ENCODE measurements around the gene DMRT1.

DMRT1 gene

DNA sequence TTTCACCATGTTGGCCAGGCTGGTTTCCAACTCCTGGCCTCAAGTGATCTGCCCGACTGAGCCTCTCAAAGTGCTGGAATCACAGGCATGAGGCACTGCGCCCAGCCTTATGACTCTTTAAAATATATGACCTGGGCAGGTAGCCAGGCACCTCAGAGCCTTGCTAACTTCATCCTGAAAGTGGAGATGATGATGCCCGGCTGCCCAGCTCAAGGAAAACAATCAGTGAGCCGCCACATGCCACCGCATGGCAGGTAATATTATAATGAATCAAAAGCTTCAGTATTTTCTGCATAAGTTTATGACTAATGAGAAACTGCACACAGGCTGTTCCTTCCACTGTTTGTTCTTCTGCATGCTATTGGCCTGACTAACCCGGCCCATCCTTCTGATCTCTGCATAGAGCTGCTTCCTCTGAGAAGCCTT is 30.4 kb upstream of the DMRT1 start:
- Histone ChIP-seq H3K4me3 (ENCODE audit: low read length in 2 of 2) (no peak overlapping the region), H3K9ac (ENCODE audit: low read depth in 1 of 2, low read length in 2 of 2) (no peak overlapping the region), H3K4me1 (ENCODE audit: control insufficient read depth in 2 of 2, insufficient read depth in 2 of 2, low read length in 2 of 2) (no peaks in the 10 kb centered on the region), H3K27me3 (ENCODE audit: control insufficient read depth in 2 of 2, insufficient read depth in 2 of 2, low read length in 2 of 2) (no peaks in the 10 kb centered on the region), H3K36me3 (ENCODE audit: control insufficient read depth in 2 of 2, insufficient read depth in 2 of 2, low read length in 2 of 2) (no peaks in the 10 kb centered on the region), H3K9me3 (ENCODE audit: control insufficient read depth in 2 of 2, low read length in 2 of 2) (no peaks in the 10 kb centered on the region), H3K27ac (ENCODE audit: low read depth in 2 of 2, low read length in 2 of 2) (no peak overlapping the region)

DNA sequence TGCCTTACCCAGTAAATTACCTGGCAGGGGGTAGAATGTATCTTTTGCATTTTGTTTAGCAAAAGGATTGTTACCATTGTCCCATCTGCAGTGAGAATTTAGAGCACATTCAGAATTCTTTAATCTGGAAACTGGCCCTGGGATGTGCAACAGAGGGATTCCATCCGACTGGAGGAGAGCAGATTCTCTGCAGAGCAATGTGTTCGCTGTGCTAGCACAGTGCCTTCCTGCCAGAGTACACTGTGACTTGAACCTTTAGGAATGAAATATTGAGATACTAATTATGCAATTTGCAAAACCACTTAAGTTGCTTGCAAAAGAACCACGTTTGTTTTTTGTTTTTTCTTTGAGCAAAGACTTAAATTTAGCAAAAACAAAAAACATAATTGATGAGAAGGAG is 22.5 kb upstream of the DMRT1 start:
- H3K36me3 ChIP-seq (ENCODE audit: control insufficient read depth in 2 of 2, insufficient read depth in 2 of 2, low read length in 2 of 2): no peaks in the 10 kb centered on the region
- no peaks in the 10 kb centered on the region for H3K27me3 ChIP-seq (ENCODE audit: control insufficient read depth in 2 of 2, insufficient read depth in 2 of 2, low read length in 2 of 2)
- H3K9ac ChIP-seq (ENCODE audit: low read depth in 1 of 2, low read length in 2 of 2): no peak overlapping the region
- H3K4me1 ChIP-seq (ENCODE audit: control insufficient read depth in 2 of 2, insufficient read depth in 2 of 2, low read length in 2 of 2): no peaks in the 10 kb centered on the region
- H3K4me3 ChIP-seq (ENCODE audit: low read length in 2 of 2): no peak overlapping the region
- no peak overlapping the region for H3K27ac ChIP-seq (ENCODE audit: low read depth in 2 of 2, low read length in 2 of 2)
- no peaks in the 10 kb centered on the region for H3K9me3 ChIP-seq (ENCODE audit: control insufficient read depth in 2 of 2, low read length in 2 of 2)

- H3K9ac ChIP-seq (ENCODE audit: low read depth in 1 of 2, low read length in 2 of 2): no peak overlapping the region
- H3K4me1 ChIP-seq (ENCODE audit: control insufficient read depth in 2 of 2, insufficient read depth in 2 of 2, low read length in 2 of 2): no peaks in the 10 kb centered on the region
- H3K4me3 ChIP-seq (ENCODE audit: low read length in 2 of 2): no peak overlapping the region
- H3K27me3 ChIP-seq (ENCODE audit: control insufficient read depth in 2 of 2, insufficient read depth in 2 of 2, low read length in 2 of 2): no peaks in the 10 kb centered on the region
- H3K27ac ChIP-seq (ENCODE audit: low read depth in 2 of 2, low read length in 2 of 2): no peak overlapping the region
- H3K9me3 ChIP-seq (ENCODE audit: control insufficient read depth in 2 of 2, low read length in 2 of 2): no peaks in the 10 kb centered on the region
- H3K36me3 ChIP-seq (ENCODE audit: control insufficient read depth in 2 of 2, insufficient read depth in 2 of 2, low read length in 2 of 2): no peaks in the 10 kb centered on the region
Observed at GRCh38 chr9:826500-827280, 14.8 kb upstream of the DMRT1 start.

DNA sequence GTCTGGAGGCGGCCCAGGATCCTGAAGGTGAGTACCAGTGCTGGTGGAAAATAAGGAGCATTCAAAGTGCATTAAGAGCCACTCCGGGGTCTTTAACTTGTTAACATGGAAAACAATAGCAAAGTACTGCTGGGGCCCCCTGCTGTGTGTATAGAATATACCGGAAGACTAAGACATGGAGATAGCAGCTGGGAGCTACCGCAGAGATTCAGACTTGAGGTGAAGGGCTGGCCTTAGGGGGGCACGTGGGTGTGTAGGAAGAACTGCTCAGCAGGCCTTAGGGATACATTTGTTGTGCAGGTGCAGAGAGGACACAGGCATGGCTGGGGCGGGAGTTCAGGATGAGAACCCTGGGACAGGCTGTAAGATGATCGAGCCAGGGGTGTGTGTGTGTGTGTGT is 1.2 kb upstream of the DMRT1 start:
- H3K9me3 ChIP-seq (ENCODE audit: control insufficient read depth in 2 of 2, low read length in 2 of 2): no peaks in the 10 kb centered on the region
- no peak overlapping the region for H3K27ac ChIP-seq (ENCODE audit: low read depth in 2 of 2, low read length in 2 of 2)
- no peaks in the 10 kb centered on the region for H3K36me3 ChIP-seq (ENCODE audit: control insufficient read depth in 2 of 2, insufficient read depth in 2 of 2, low read length in 2 of 2)
- H3K27me3 ChIP-seq (ENCODE audit: control insufficient read depth in 2 of 2, insufficient read depth in 2 of 2, low read length in 2 of 2): peaks cover 13 to 27% of the 10 kb centered on the region in 2 donors
- H3K9ac ChIP-seq (ENCODE audit: low read depth in 1 of 2, low read length in 2 of 2): no peak overlapping the region
- H3K4me3 ChIP-seq (ENCODE audit: low read length in 2 of 2): no peak overlapping the region
- no peaks in the 10 kb centered on the region for H3K4me1 ChIP-seq (ENCODE audit: control insufficient read depth in 2 of 2, insufficient read depth in 2 of 2, low read length in 2 of 2)

- no peaks in the 10 kb centered on the region for H3K36me3 ChIP-seq (ENCODE audit: control insufficient read depth in 2 of 2, insufficient read depth in 2 of 2, low read length in 2 of 2)
- H3K4me3 ChIP-seq (ENCODE audit: low read length in 2 of 2): no peak overlapping the region
- peaks cover 18 to 27% of the 10 kb centered on the region in 2 donors for H3K27me3 ChIP-seq (ENCODE audit: control insufficient read depth in 2 of 2, insufficient read depth in 2 of 2, low read length in 2 of 2)
- H3K4me1 ChIP-seq (ENCODE audit: control insufficient read depth in 2 of 2, insufficient read depth in 2 of 2, low read length in 2 of 2): no peaks in the 10 kb centered on the region
- H3K9me3 ChIP-seq (ENCODE audit: control insufficient read depth in 2 of 2, low read length in 2 of 2): no peaks in the 10 kb centered on the region
- H3K9ac ChIP-seq (ENCODE audit: low read depth in 1 of 2, low read length in 2 of 2): no peak overlapping the region
- H3K27ac ChIP-seq (ENCODE audit: low read depth in 2 of 2, low read length in 2 of 2): no peak overlapping the region
Observed at GRCh38 chr9:842635-843426, 1.3 kb downstream of the DMRT1 start.

DNA sequence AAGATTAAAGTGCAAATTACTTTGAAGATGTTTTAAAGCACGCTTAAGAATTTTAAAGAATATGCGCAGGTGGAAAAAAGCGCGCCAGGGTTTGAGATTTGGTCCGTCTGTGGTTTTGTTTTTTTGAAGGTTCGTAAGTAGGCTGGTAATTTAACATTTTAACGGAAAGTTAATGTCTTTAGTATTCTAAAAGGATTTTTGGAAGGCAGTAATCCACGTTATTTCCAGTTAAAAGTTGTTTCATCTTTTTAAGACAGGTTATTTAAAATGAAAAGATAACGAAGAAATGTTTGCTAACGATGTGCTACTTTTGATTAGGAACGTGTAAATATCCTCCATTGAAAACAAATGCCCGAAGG is 1.9 kb downstream of the DMRT1 start:
- H3K9ac ChIP-seq (ENCODE audit: low read depth in 1 of 2, low read length in 2 of 2): no peak overlapping the region
- peaks cover 18 to 27% of the 10 kb centered on the region in 2 donors for H3K27me3 ChIP-seq (ENCODE audit: control insufficient read depth in 2 of 2, insufficient read depth in 2 of 2, low read length in 2 of 2)
- H3K36me3 ChIP-seq (ENCODE audit: control insufficient read depth in 2 of 2, insufficient read depth in 2 of 2, low read length in 2 of 2): no peaks in the 10 kb centered on the region
- H3K4me3 ChIP-seq (ENCODE audit: low read length in 2 of 2): no peak overlapping the region
- no peaks in the 10 kb centered on the region for H3K9me3 ChIP-seq (ENCODE audit: control insufficient read depth in 2 of 2, low read length in 2 of 2)
- H3K27ac ChIP-seq (ENCODE audit: low read depth in 2 of 2, low read length in 2 of 2): no peak overlapping the region
- no peaks in the 10 kb centered on the region for H3K4me1 ChIP-seq (ENCODE audit: control insufficient read depth in 2 of 2, insufficient read depth in 2 of 2, low read length in 2 of 2)

- H3K36me3 ChIP-seq (ENCODE audit: control insufficient read depth in 2 of 2, insufficient read depth in 2 of 2, low read length in 2 of 2): no peaks in the 10 kb centered on the region
- no peaks in the 10 kb centered on the region for H3K9me3 ChIP-seq (ENCODE audit: control insufficient read depth in 2 of 2, low read length in 2 of 2)
- no peaks in the 10 kb centered on the region for H3K4me1 ChIP-seq (ENCODE audit: control insufficient read depth in 2 of 2, insufficient read depth in 2 of 2, low read length in 2 of 2)
- no peak overlapping the region for H3K27ac ChIP-seq (ENCODE audit: low read depth in 2 of 2, low read length in 2 of 2)
- H3K4me3 ChIP-seq (ENCODE audit: low read length in 2 of 2): no peak overlapping the region
- H3K27me3 ChIP-seq (ENCODE audit: control insufficient read depth in 2 of 2, insufficient read depth in 2 of 2, low read length in 2 of 2): peaks cover 7 to 12% of the 10 kb centered on the region in 2 donors
- no peak overlapping the region for H3K9ac ChIP-seq (ENCODE audit: low read depth in 1 of 2, low read length in 2 of 2)
Observed at GRCh38 chr9:846852-847251, 5.4 kb downstream of the DMRT1 start.

GRCh38 chr9:847505-847904 is 6.0 kb downstream of the DMRT1 start:
- Histone ChIP-seq H3K4me1 (ENCODE audit: control insufficient read depth in 2 of 2, insufficient read depth in 2 of 2, low read length in 2 of 2) (no peaks in the 10 kb centered on the region), H3K4me3 (ENCODE audit: low read length in 2 of 2) (no peak overlapping the region), H3K27ac (ENCODE audit: low read depth in 2 of 2, low read length in 2 of 2) (no peak overlapping the region), H3K9ac (ENCODE audit: low read depth in 1 of 2, low read length in 2 of 2) (no peak overlapping the region), H3K36me3 (ENCODE audit: control insufficient read depth in 2 of 2, insufficient read depth in 2 of 2, low read length in 2 of 2) (no peaks in the 10 kb centered on the region), H3K27me3 (ENCODE audit: control insufficient read depth in 2 of 2, insufficient read depth in 2 of 2, low read length in 2 of 2) (peaks cover 6 to 12% of the 10 kb centered on the region in 2 donors), H3K9me3 (ENCODE audit: control insufficient read depth in 2 of 2, low read length in 2 of 2) (no peaks in the 10 kb centered on the region)

DNA sequence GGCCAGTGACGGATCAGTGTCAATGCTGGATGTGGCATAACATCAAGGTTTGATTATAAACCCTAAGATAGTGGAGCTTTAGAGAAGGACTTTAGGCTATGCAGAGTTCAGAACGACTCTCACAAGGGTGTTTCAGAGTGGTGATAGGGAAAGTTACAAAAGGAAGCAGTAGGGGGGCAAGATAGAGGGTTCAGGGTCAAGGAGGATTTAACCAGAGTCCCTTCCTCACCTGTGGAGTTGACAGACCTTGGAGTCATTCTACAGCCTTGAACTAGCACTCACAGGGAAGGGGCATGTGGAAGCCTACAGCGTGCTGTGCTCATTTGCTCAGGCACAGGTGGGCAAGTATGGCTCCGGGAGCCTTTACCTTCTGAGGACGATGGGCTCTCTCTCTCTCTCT is 7.9 kb downstream of the DMRT1 start:
- Histone ChIP-seq H3K9me3 (ENCODE audit: control insufficient read depth in 2 of 2, low read length in 2 of 2) (no peaks in the 10 kb centered on the region), H3K4me1 (ENCODE audit: control insufficient read depth in 2 of 2, insufficient read depth in 2 of 2, low read length in 2 of 2) (no peaks in the 10 kb centered on the region), H3K4me3 (ENCODE audit: low read length in 2 of 2) (no peak overlapping the region), H3K9ac (ENCODE audit: low read depth in 1 of 2, low read length in 2 of 2) (no peak overlapping the region), H3K36me3 (ENCODE audit: control insufficient read depth in 2 of 2, insufficient read depth in 2 of 2, low read length in 2 of 2) (no peaks in the 10 kb centered on the region), H3K27me3 (ENCODE audit: control insufficient read depth in 2 of 2, insufficient read depth in 2 of 2, low read length in 2 of 2) (peaks cover 0 to 8% of the 10 kb centered on the region in 2 donors), H3K27ac (ENCODE audit: low read depth in 2 of 2, low read length in 2 of 2) (no peak overlapping the region)

DNA sequence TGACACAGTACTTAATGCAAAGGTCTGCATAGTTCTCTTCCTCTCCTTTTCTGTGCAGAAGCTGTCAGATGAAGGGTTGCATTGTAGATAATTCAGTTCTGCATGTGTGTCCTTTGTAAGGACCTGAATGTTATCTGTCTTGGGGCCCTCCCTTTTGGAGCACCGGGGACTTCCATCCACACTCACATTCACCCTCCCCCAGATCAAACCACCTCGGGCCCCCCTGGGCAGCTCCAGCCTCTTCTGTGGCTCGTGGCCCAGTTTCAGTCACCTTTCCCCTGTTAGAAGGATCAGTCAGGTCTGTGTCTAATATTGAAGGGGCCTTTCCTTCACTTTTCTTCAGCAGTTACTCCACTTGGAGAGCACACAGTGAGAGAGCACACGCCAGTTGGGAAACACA is 11.0 kb downstream of the DMRT1 start:
- H3K27me3 ChIP-seq (ENCODE audit: control insufficient read depth in 2 of 2, insufficient read depth in 2 of 2, low read length in 2 of 2): peaks cover 0 to 3% of the 10 kb centered on the region in 2 donors
- H3K4me3 ChIP-seq (ENCODE audit: low read length in 2 of 2): no peak overlapping the region
- H3K4me1 ChIP-seq (ENCODE audit: control insufficient read depth in 2 of 2, insufficient read depth in 2 of 2, low read length in 2 of 2): no peaks in the 10 kb centered on the region
- H3K9me3 ChIP-seq (ENCODE audit: control insufficient read depth in 2 of 2, low read length in 2 of 2): no peaks in the 10 kb centered on the region
- no peak overlapping the region for H3K9ac ChIP-seq (ENCODE audit: low read depth in 1 of 2, low read length in 2 of 2)
- H3K36me3 ChIP-seq (ENCODE audit: control insufficient read depth in 2 of 2, insufficient read depth in 2 of 2, low read length in 2 of 2): no peaks in the 10 kb centered on the region
- H3K27ac ChIP-seq (ENCODE audit: low read depth in 2 of 2, low read length in 2 of 2): no peak overlapping the region
